ENCODE measurements around the gene SCAF11.

SCAF11 gene

GRCh38 chr12:45946435-45946834 is 43.9 kb downstream of the SCAF11 start:
- peaks cover 67% of the 10 kb centered on the region for H3K36me3 ChIP-seq (ENCODE audit: insufficient read depth, insufficient read length, low read length)

GRCh38 chr12:45944771-45945170 is 45.6 kb downstream of the SCAF11 start:
- Histone ChIP-seq H3K9ac (ENCODE audit: insufficient read length, low read depth) (no peak overlapping the region), H3K27me3 (ENCODE audit: insufficient read depth, insufficient read length) (no peaks in the 10 kb centered on the region), H3K9me3 (ENCODE audit: insufficient read depth, low read length) (no peaks in the 10 kb centered on the region), H3K4me1 (ENCODE audit: insufficient read depth, insufficient read length) (no peaks in the 10 kb centered on the region), H3K4me3 (ENCODE audit: insufficient read length, low read depth) (no peak overlapping the region), H3K36me3 (ENCODE audit: insufficient read depth, insufficient read length, low read length) (peaks cover 72% of the 10 kb centered on the region)
- TF ChIP-seq ZNF274 (IDR thresholded peaks at IDR 0.05; ENCODE audit: low read depth, low read length) = no peak
- TF ChIP-seq YY1 (IDR thresholded peaks at IDR 0.05; ENCODE audit: insufficient read depth, insufficient read length) = no peak
- TF ChIP-seq SUZ12 (IDR thresholded peaks at IDR 0.05; ENCODE audit: extremely low read depth, insufficient read depth, insufficient read length) = no peak
- DNase-seq (ENCODE audit: low read depth, low spot score) = no peak

More at GRCh38 chr12:45946435-45946834, 43.9 kb downstream of the SCAF11 start:
- H3K4me3 ChIP-seq (ENCODE audit: insufficient read length, low read depth) = no peak overlapping the region
- no peaks in the 10 kb centered on the region for H3K4me1 ChIP-seq (ENCODE audit: insufficient read depth, insufficient read length)
- no peak for DNase-seq (ENCODE audit: low read depth, low spot score)
- no peaks in the 10 kb centered on the region for H3K9me3 ChIP-seq (ENCODE audit: insufficient read depth, low read length)
- no peaks in the 10 kb centered on the region for H3K27me3 ChIP-seq (ENCODE audit: insufficient read depth, insufficient read length)
- H3K9ac ChIP-seq (ENCODE audit: insufficient read length, low read depth) = no peak overlapping the region
- TF ChIP-seq SUZ12 (IDR thresholded peaks at IDR 0.05; ENCODE audit: extremely low read depth, insufficient read depth, insufficient read length) = no peak
- no peak for TF ChIP-seq YY1 (IDR thresholded peaks at IDR 0.05; ENCODE audit: insufficient read depth, insufficient read length)
- TF ChIP-seq ZNF274 (IDR thresholded peaks at IDR 0.05; ENCODE audit: low read depth, low read length) = no peak

- Histone ChIP-seq H3K9ac (ENCODE audit: insufficient read length, low read depth) (no peak overlapping the region), H3K36me3 (ENCODE audit: insufficient read depth, insufficient read length, low read length) (peaks cover 36% of the 10 kb centered on the region), H3K27me3 (ENCODE audit: insufficient read depth, insufficient read length) (no peaks in the 10 kb centered on the region), H3K4me1 (ENCODE audit: insufficient read depth, insufficient read length) (no peaks in the 10 kb centered on the region), H3K9me3 (ENCODE audit: insufficient read depth, low read length) (no peaks in the 10 kb centered on the region), H3K4me3 (ENCODE audit: insufficient read length, low read depth) (no peak overlapping the region)
- TF ChIP-seq YY1 (IDR thresholded peaks at IDR 0.05; ENCODE audit: insufficient read depth, insufficient read length) = no peak
- TF ChIP-seq SUZ12 (IDR thresholded peaks at IDR 0.05; ENCODE audit: extremely low read depth, insufficient read depth, insufficient read length) = no peak
- TF ChIP-seq ZNF274 (IDR thresholded peaks at IDR 0.05; ENCODE audit: low read depth, low read length) = no peak
- DNase-seq (ENCODE audit: low read depth, low spot score) = no peak
Measured at GRCh38 chr12:45939759-45940158, 50.6 kb downstream of the SCAF11 start.

- H3K9ac ChIP-seq (ENCODE audit: insufficient read length, low read depth) = no peak overlapping the region
- no peaks in the 10 kb centered on the region for H3K4me1 ChIP-seq (ENCODE audit: insufficient read depth, insufficient read length)
- no peak overlapping the region for H3K4me3 ChIP-seq (ENCODE audit: insufficient read length, low read depth)
- TF ChIP-seq SUZ12 (IDR thresholded peaks at IDR 0.05; ENCODE audit: extremely low read depth, insufficient read depth, insufficient read length) (no peak), YY1 (IDR thresholded peaks at IDR 0.05; ENCODE audit: insufficient read depth, insufficient read length) (no peak), ZNF274 (IDR thresholded peaks at IDR 0.05; ENCODE audit: low read depth, low read length) (no peak)
- peaks cover 29% of the 10 kb centered on the region for H3K36me3 ChIP-seq (ENCODE audit: insufficient read depth, insufficient read length, low read length)
- no peak for DNase-seq (ENCODE audit: low read depth, low spot score)
- H3K27me3 ChIP-seq (ENCODE audit: insufficient read depth, insufficient read length) = no peaks in the 10 kb centered on the region
- no peaks in the 10 kb centered on the region for H3K9me3 ChIP-seq (ENCODE audit: insufficient read depth, low read length)
Measured at GRCh38 chr12:45938566-45938965, 51.8 kb downstream of the SCAF11 start.

- H3K9ac ChIP-seq (ENCODE audit: insufficient read length, low read depth) = no peak overlapping the region
- no peaks in the 10 kb centered on the region for H3K9me3 ChIP-seq (ENCODE audit: insufficient read depth, low read length)
- no peak for TF ChIP-seq SUZ12 (IDR thresholded peaks at IDR 0.05; ENCODE audit: extremely low read depth, insufficient read depth, insufficient read length)
- TF ChIP-seq ZNF274 (IDR thresholded peaks at IDR 0.05; ENCODE audit: low read depth, low read length) = no peak
- no peak for TF ChIP-seq YY1 (IDR thresholded peaks at IDR 0.05; ENCODE audit: insufficient read depth, insufficient read length)
- H3K36me3 ChIP-seq (ENCODE audit: insufficient read depth, insufficient read length, low read length) = peaks cover 35% of the 10 kb centered on the region
- H3K4me1 ChIP-seq (ENCODE audit: insufficient read depth, insufficient read length) = no peaks in the 10 kb centered on the region
- H3K4me3 ChIP-seq (ENCODE audit: insufficient read length, low read depth) = no peak overlapping the region
- DNase-seq (ENCODE audit: low read depth, low spot score) = no peak
- no peaks in the 10 kb centered on the region for H3K27me3 ChIP-seq (ENCODE audit: insufficient read depth, insufficient read length)
Measured at GRCh38 chr12:45934956-45935355, 55.4 kb downstream of the SCAF11 start.

- no peaks in the 10 kb centered on the region for H3K9me3 ChIP-seq (ENCODE audit: insufficient read depth, low read length)
- no peak overlapping the region for H3K4me3 ChIP-seq (ENCODE audit: insufficient read length, low read depth)
- H3K27me3 ChIP-seq (ENCODE audit: insufficient read depth, insufficient read length) = no peaks in the 10 kb centered on the region
- peaks cover 49% of the 10 kb centered on the region for H3K36me3 ChIP-seq (ENCODE audit: insufficient read depth, insufficient read length, low read length)
- no peak for TF ChIP-seq YY1 (IDR thresholded peaks at IDR 0.05; ENCODE audit: insufficient read depth, insufficient read length)
- no peak for TF ChIP-seq SUZ12 (IDR thresholded peaks at IDR 0.05; ENCODE audit: extremely low read depth, insufficient read depth, insufficient read length)
- no peak for TF ChIP-seq ZNF274 (IDR thresholded peaks at IDR 0.05; ENCODE audit: low read depth, low read length)
- H3K9ac ChIP-seq (ENCODE audit: insufficient read length, low read depth) = no peak overlapping the region
- DNase-seq (ENCODE audit: low read depth, low spot score) = no peak
- no peaks in the 10 kb centered on the region for H3K4me1 ChIP-seq (ENCODE audit: insufficient read depth, insufficient read length)
Measured at GRCh38 chr12:45933504-45933903, 56.9 kb downstream of the SCAF11 start.

GRCh38 chr12:45930369-45930768 is 60.0 kb downstream of the SCAF11 start:
- no peaks in the 10 kb centered on the region for H3K27me3 ChIP-seq (ENCODE audit: insufficient read depth, insufficient read length)
- H3K4me1 ChIP-seq (ENCODE audit: insufficient read depth, insufficient read length) = no peaks in the 10 kb centered on the region
- peaks cover 77% of the 10 kb centered on the region for H3K36me3 ChIP-seq (ENCODE audit: insufficient read depth, insufficient read length, low read length)
- no peak overlapping the region for H3K9ac ChIP-seq (ENCODE audit: insufficient read length, low read depth)
- no peak for TF ChIP-seq SUZ12 (IDR thresholded peaks at IDR 0.05; ENCODE audit: extremely low read depth, insufficient read depth, insufficient read length)
- no peak for TF ChIP-seq YY1 (IDR thresholded peaks at IDR 0.05; ENCODE audit: insufficient read depth, insufficient read length)
- TF ChIP-seq ZNF274 (IDR thresholded peaks at IDR 0.05; ENCODE audit: low read depth, low read length) = no peak
- no peaks in the 10 kb centered on the region for H3K9me3 ChIP-seq (ENCODE audit: insufficient read depth, low read length)
- DNase-seq (ENCODE audit: low read depth, low spot score) = no peak
- H3K4me3 ChIP-seq (ENCODE audit: insufficient read length, low read depth) = no peak overlapping the region
